GM12891 (cell line): Measurements from ENCODE around the gene PHLDB3.

ENCODE experiments used
- POLR2A ChIP-seq: IDR thresholded peaks from 2 replicates; pipeline ENCODE4 v1.6.1; 2011; ENCODE audit warnings: low read depth, low read length, control low read depth
- POLR2AphosphoS5 ChIP-seq: IDR thresholded peaks from 2 replicates; pipeline ENCODE4 v1.6.1; 2011; ENCODE audit warnings: low read depth, low read length, control low read depth
- SPI1 ChIP-seq: IDR thresholded peaks from 2 replicates; pipeline ENCODE4 v1.6.1; 2011; ENCODE audit warnings: low read depth, low read length, control low read depth
- TAF1 ChIP-seq: IDR thresholded peaks from 2 replicates; pipeline ENCODE4 v1.6.1; 2011; ENCODE audit warnings: low read depth, low read length, control low read depth

GRCh38 chr19:43471091-43471490, 33.5 kb downstream of the PHLDB3 start:
- TF ChIP-seq POLR2A: no peak
- TF ChIP-seq SPI1: no peak
- no peak for TF ChIP-seq POLR2AphosphoS5
- no peak for TF ChIP-seq TAF1
